Activated CD8-positive, alpha-beta T cell treated with anti-CD3 and anti-CD28 coated beads for 36 hours (primary cell): ENCODE measurements around the gene SIVA1. TPM values are rescaled to one million over a fixed set of nuclear protein-coding genes. Genes with fewer than 3 reads are reported as not detected.
"Not testable (repeated sequence)": the region's sequence is repeated elsewhere in the genome, so short reads cannot be mapped to it uniquely, and the experiment has no call there.

Experiments
- ATAC-seq: fragments of 200-7000 bp; cut with Tn5 transposase; one replicate; pipeline ENCODE4 v1.10.0; 2021; ENCODE audit warnings: mild to moderate bottlenecking, moderate library complexity
- CTCF ChIA-PET: fragments of 350-600 bp; sonication (Branson Sonifier 250); formaldehyde crosslinking; loops from one replicate; lab custom pipeline; 2021; ENCODE audit warnings: antibody characterized with exemption; lab: Charles Lee
- POLR2A ChIA-PET: fragments of 350-600 bp; sonication (Branson Sonifier 250); formaldehyde crosslinking; loops from one replicate; lab custom pipeline; 2021; ENCODE audit warnings: antibody characterized with exemption; lab: Charles Lee
- DNase-seq: peaks from one replicate; pipeline ENCODE4 v3.0.0-alpha.2; 2020
- H3K27ac Mint-ChIP-seq: one replicate; pipeline ENCODE4 v1.8.0; 2021; ENCODE audit warnings: mild to moderate bottlenecking, mixed read lengths
- H3K27me3 Mint-ChIP-seq: one replicate; pipeline ENCODE4 v1.8.0; 2021; ENCODE audit warnings: mixed read lengths
- H3K36me3 Mint-ChIP-seq: one replicate; pipeline ENCODE4 v1.8.0; 2021; ENCODE audit warnings: low read depth, mixed read lengths
- H3K4me1 Mint-ChIP-seq: one replicate; pipeline ENCODE4 v1.8.0; 2021; ENCODE audit warnings: low read depth, mixed read lengths
- H3K4me3 Mint-ChIP-seq: one replicate; pipeline ENCODE4 v1.8.0; 2021; ENCODE audit warnings: mild to moderate bottlenecking, moderate library complexity, mixed read lengths
- H3K9me3 Mint-ChIP-seq: one replicate; pipeline ENCODE4 v1.8.0; 2021; ENCODE audit warnings: mixed read lengths
- CTCF ChIP-seq: fragments of 200-600 bp; IDR thresholded peaks from one replicate; pipeline ENCODE4 v1.8.0; 2022; ENCODE audit warnings: antibody characterized with exemption, mild to moderate bottlenecking
- intact Hi-C: fragments of 100-400 bp; cut with micrococcal nuclease; formaldehyde crosslinking; loops from one replicate; pipeline ENCODE4 v1.10.0; 2022
- total RNA-seq, 2 experiments: library from RNA; stranded (reverse); gene quantifications; one replicate each; pipeline ENCODE4 v1.2.3, GENCODE V29; 2021

SIVA1 gene
- total RNA-seq, 2 experiments from 2014 or later, result 115 to 125 TPM

DNA sequence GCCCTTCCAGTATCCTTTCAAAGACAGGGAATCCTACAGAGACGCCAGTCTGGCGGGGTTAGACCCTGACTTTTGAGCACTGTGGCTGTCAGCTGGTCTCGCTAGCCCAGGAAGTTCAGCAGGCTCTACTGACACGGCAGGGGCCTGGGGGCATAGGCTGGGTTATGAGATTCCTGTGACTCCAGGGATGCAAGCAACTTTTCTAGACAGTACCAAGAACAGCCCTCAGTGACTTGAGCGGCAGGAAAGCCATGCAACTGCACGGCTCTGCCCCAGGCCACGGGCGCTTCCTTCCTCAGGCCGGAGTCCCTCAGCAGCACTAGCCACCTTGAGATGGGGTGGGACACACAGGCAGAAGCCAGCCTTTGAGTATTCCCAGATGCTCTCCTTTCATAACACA, 5.1 kb upstream of the SIVA1 start:
- TF ChIP-seq CTCF, result no peak
- CTCF ChIA-PET, result no interaction called here
- no peak for DNase-seq
- ATAC-seq, result no peak
- Mint-ChIP-seq H3K4me3 (no peak overlapping the region), H3K27ac (no peak overlapping the region), H3K9me3 (no peaks in the 10 kb centered on the region), H3K27me3 (no peaks in the 10 kb centered on the region), H3K4me1 (peaks cover 20% of the 10 kb centered on the region), H3K36me3 (no peaks in the 10 kb centered on the region)
- intact Hi-C loops, result no loop called here
- POLR2A ChIA-PET, result interaction anchor here (1.2 kb wide), 1 partner anchor 12 kb away, joined by 3 read pairs; no protein-coding TSS in a partner anchor

DNA sequence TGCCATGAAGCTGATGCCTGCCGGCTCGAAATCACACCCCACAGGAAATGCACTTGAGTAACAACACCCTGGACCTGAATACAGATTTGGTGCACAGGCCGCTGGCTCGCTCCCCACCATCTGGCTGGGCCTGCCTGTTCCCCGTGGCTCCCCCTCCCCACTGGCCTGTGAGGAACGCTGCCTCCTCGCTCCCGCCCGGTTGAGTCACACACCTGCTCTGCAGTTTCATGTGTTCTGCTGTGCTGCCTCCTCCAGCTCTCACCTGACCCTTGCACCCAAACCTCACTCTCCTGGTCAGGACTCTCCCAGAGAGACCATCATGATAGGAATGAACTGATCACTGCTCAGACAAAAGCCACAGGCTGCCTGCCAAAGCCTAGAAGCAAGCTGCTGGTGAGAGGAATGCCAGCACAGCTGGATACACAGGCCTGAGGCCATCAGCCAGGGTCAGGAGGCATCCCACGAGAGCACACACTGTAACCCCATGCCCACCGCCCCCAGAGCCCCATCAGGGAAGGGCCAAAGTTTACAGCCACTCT, 3.8 kb upstream of the SIVA1 start:
- Mint-ChIP-seq H3K4me1 (peaks cover 27% of the 10 kb centered on the region), H3K27ac (no peak overlapping the region), H3K27me3 (no peaks in the 10 kb centered on the region), H3K9me3 (no peaks in the 10 kb centered on the region), H3K4me3 (no peak overlapping the region), H3K36me3 (peaks cover 6% of the 10 kb centered on the region)
- ChIA-PET CTCF (interaction anchor here (0.7 to 1.1 kb wide), 4 partner anchors 19 to 77 kb away, joined by 3 to 4 read pairs (median 3); no protein-coding TSS in a partner anchor), POLR2A (interaction anchor here (1.2 kb wide), 1 partner anchor 11 kb away, joined by 3 read pairs; no protein-coding TSS in a partner anchor)
- DNase-seq, result no peak
- intact Hi-C loops, result no loop called here
- TF ChIP-seq CTCF, result no peak
- no peak for ATAC-seq

DNA sequence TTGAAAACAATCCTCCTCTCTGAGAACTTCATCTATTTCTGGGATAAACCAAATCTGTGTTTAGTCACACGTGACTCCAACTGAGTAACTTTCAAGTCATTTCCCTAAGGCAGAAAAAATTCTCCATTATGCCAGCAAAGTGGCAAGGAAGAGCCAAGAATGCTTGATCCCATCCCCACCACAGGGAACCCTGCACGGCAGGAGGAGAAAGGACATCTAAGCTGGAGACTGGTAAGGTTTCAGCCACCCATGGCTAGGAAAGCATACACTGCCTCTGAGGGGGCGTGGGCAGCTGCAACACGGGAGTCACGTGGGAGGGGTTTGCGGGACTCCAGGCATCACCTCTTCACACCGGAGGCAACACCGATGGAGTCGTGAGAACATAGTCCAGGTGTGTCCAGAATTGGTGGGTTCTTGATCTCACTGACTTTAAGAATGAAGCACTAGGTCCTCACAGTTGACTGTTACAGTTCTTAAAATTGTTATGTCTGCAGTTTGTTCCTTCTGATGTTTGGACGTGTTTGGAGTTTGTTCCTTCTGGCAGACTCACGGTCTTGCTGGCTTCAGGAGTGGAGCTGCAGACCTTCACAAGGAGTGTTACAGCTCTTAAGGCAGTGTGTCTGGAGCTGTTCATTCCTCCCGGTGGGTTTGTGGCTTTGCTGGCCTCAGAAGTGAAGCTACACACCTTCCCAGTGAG, 2.7 kb upstream of the SIVA1 start:
- no peak for TF ChIP-seq CTCF
- DNase-seq (no peak), ATAC-seq (no peak)
- Mint-ChIP-seq H3K9me3 (no peaks in the 10 kb centered on the region), H3K27me3 (no peaks in the 10 kb centered on the region), H3K36me3 (peaks cover 13% of the 10 kb centered on the region), H3K27ac (no peak overlapping the region), H3K4me3 (no peak overlapping the region), H3K4me1 (peaks cover 33% of the 10 kb centered on the region)
- ChIA-PET POLR2A (interaction anchor here (0.9 to 2.8 kb wide), 2 partner anchors 16 to 25 kb away, joined by 3 to 13 read pairs; partner anchors contain the start of gene ADSS1), CTCF (interaction anchor here (1.0 to 3.3 kb wide), 5 partner anchors 18 to 76 kb away, joined by 3 to 14 read pairs (median 5); partner anchors contain the start of gene ADSS1)
- intact Hi-C loops, result loop anchor here (5.0 kb wide), 1 partner anchor 317 kb away; the partner anchor contains the start of gene GPR132

- H3K9me3 Mint-ChIP-seq, ATAC-seq, H3K27me3 Mint-ChIP-seq: not testable (repeated sequence)
- peaks cover 15% of the 10 kb centered on the region for H3K36me3 Mint-ChIP-seq
- intact Hi-C loops, result loop anchor here (5.0 kb wide), 1 partner anchor 317 kb away; the partner anchor contains the start of gene GPR132
- H3K4me3 Mint-ChIP-seq, result peak overlapping the region; percentile 54
- POLR2A ChIA-PET, result interaction anchor here (0.9 to 2.8 kb wide), 3 partner anchors 15 to 26 kb away, joined by 3 to 13 read pairs (median 3); partner anchors contain the start of gene ADSS1
- peak; percentile 62 for DNase-seq
- CTCF ChIA-PET, result interaction anchor here (1.0 to 3.3 kb wide), 7 partner anchors 18 to 80 kb away, joined by 3 to 14 read pairs (median 5); partner anchors contain the start of gene ADSS1
- H3K4me1 Mint-ChIP-seq, result peaks cover 31% of the 10 kb centered on the region
- H3K27ac Mint-ChIP-seq, result peak overlapping the region; percentile 34
Observed at GRCh38 chr14:104750753-104751057, 2.2 kb upstream of the SIVA1 start.

GRCh38 chr14:104751539-104752422, 1.2 kb upstream of the SIVA1 start:
- Mint-ChIP-seq H3K27me3 (no peaks in the 10 kb centered on the region), H3K27ac (peak overlapping the region; percentile 89), H3K4me1 (peaks cover 31% of the 10 kb centered on the region), H3K4me3 (peak overlapping the region; percentile 86), H3K36me3 (peaks cover 24% of the 10 kb centered on the region), H3K9me3 (no peaks in the 10 kb centered on the region)
- intact Hi-C loops, result loop anchor here (5.0 kb wide), 1 partner anchor 316 kb away; the partner anchor contains the start of gene GPR132
- POLR2A ChIA-PET, result interaction anchor here (0.6 to 2.8 kb wide), 11 partner anchors 9 to 646 kb away, joined by 3 to 13 read pairs (median 4); partner anchors contain the start of genes ADSS1 and TEX22
- DNase-seq (no peak), ATAC-seq (peak; percentile 0)
- no peak for TF ChIP-seq CTCF
- CTCF ChIA-PET, result interaction anchor here (0.8 to 3.3 kb wide), 13 partner anchors 14 to 79 kb away, joined by 3 to 21 read pairs (median 4); partner anchors contain the start of gene ADSS1
